Large intestine (tissue), 3 donors: ENCODE results near the gene BIN2. TPM values are rescaled to one million over a fixed set of nuclear protein-coding genes. Genes with fewer than 3 reads are reported as not detected.
"Not testable (repeated sequence)": the region's sequence is repeated elsewhere in the genome, so short reads cannot be mapped to it uniquely, and the experiment has no call there.

Source experiments
- DNase-seq, 2 donors: peaks; one replicate each; pipeline versions ENCODE4 v3.0.0 to v3.0.0-alpha.2; 2013
- H3K27ac ChIP-seq: one replicate; pipeline ENCODE4 v1.5.1; 2013; ENCODE audit warnings: low read length
- H3K27me3 ChIP-seq: 2 replicates; pipeline ENCODE4 v1.6.1; 2013; ENCODE audit warnings: low read length; ENCODE audit not compliant: control insufficient read depth, insufficient read depth
- H3K36me3 ChIP-seq: 2 replicates; pipeline ENCODE4 v1.6.1; 2013; ENCODE audit warnings: low read length; ENCODE audit not compliant: control insufficient read depth, insufficient read depth
- H3K4me1 ChIP-seq: one replicate; pipeline ENCODE4 v1.6.1; 2013; ENCODE audit warnings: low read length; ENCODE audit not compliant: control insufficient read depth, insufficient read depth
- H3K4me3 ChIP-seq: one replicate; pipeline ENCODE4 v1.5.1; 2013; ENCODE audit warnings: low read length
- H3K9me3 ChIP-seq: one replicate; pipeline ENCODE4 v1.6.1; 2013; ENCODE audit warnings: mild to moderate bottlenecking, low read depth, low read length, moderate library complexity; ENCODE audit not compliant: control insufficient read depth
- WGBS: methylation state at CpG from one replicate; pipeline ENCODE4 v1.1.5; 2013; ENCODE audit warnings: low lambda C conversion rate; ENCODE audit not compliant: insufficient coverage; 5-methylcytosine and 5-hydroxymethylcytosine counted together
- polyA plus RNA-seq: library from polyadenylated mRNA; unstranded; fragments of 120-200 nt; gene quantifications from one replicate; pipeline ENCODE4 v1.2.1, GENCODE V29; 2013

The BIN2 gene
- polyA plus RNA-seq, 1 donor, result 7.0 TPM

- DNase-seq, H3K27me3 ChIP-seq, H3K4me1 ChIP-seq, H3K9me3 ChIP-seq, H3K4me3 ChIP-seq, H3K27ac ChIP-seq, H3K36me3 ChIP-seq: not testable (repeated sequence)
- WGBS, result no CpG with 5 or more reads among the region's 1 CpG
These were observed 64.4 kb downstream of the BIN2 start for GRCh38 chr12:51259600-51259999.

GRCh38 chr12:51254536-51254935 is 69.4 kb downstream of the BIN2 start:
- Histone ChIP-seq H3K36me3 (peaks cover 8% of the 10 kb centered on the region), H3K27me3 (no peaks in the 10 kb centered on the region), H3K27ac (no peak overlapping the region), H3K4me3 (no peak overlapping the region), H3K4me1 (no peaks in the 10 kb centered on the region), H3K9me3 (no peaks in the 10 kb centered on the region)
- DNase-seq, result no peak
- 95% methylated on average over 2 of the region's 4 CpGs for WGBS

- DNase-seq, result no peak
- H3K9me3 ChIP-seq, result no peaks in the 10 kb centered on the region
- H3K27ac ChIP-seq, result no peak overlapping the region
- H3K4me1 ChIP-seq, result no peaks in the 10 kb centered on the region
- peaks cover 8% of the 10 kb centered on the region for H3K36me3 ChIP-seq
- H3K4me3 ChIP-seq, result no peak overlapping the region
- WGBS, result 100% methylated on average over 1 of the region's 1 CpG
- H3K27me3 ChIP-seq, result no peaks in the 10 kb centered on the region
These were observed 70.7 kb downstream of the BIN2 start for GRCh38 chr12:51253276-51253675.

GRCh38 chr12:51247523-51248206 is 76.3 kb downstream of the BIN2 start:
- H3K27me3 ChIP-seq, result no peaks in the 10 kb centered on the region
- WGBS, result no CpG with 5 or more reads among the region's 14 CpGs
- H3K4me1 ChIP-seq, result no peaks in the 10 kb centered on the region
- no peak overlapping the region for H3K4me3 ChIP-seq
- peaks cover 25% of the 10 kb centered on the region for H3K36me3 ChIP-seq
- no peaks in the 10 kb centered on the region for H3K9me3 ChIP-seq
- no peak overlapping the region for H3K27ac ChIP-seq
- DNase-seq, result no peak

GRCh38 chr12:51246254-51246853 is 77.6 kb downstream of the BIN2 start:
- no peaks in the 10 kb centered on the region for H3K9me3 ChIP-seq
- H3K27ac ChIP-seq, result no peak overlapping the region
- no peaks in the 10 kb centered on the region for H3K4me1 ChIP-seq
- 60% methylated on average over 1 of the region's 7 CpGs for WGBS
- no peaks in the 10 kb centered on the region for H3K27me3 ChIP-seq
- H3K36me3 ChIP-seq, result peaks cover 37% of the 10 kb centered on the region
- H3K4me3 ChIP-seq, result no peak overlapping the region
- peak; percentile 16 to 47 for DNase-seq

- H3K9me3 ChIP-seq, result no peaks in the 10 kb centered on the region
- no peaks in the 10 kb centered on the region for H3K4me1 ChIP-seq
- no peak overlapping the region for H3K27ac ChIP-seq
- H3K27me3 ChIP-seq, result no peaks in the 10 kb centered on the region
- 97% methylated on average over 4 of the region's 11 CpGs for WGBS
- DNase-seq, result no peak
- peaks cover 44% of the 10 kb centered on the region for H3K36me3 ChIP-seq
- no peak overlapping the region for H3K4me3 ChIP-seq
These were observed 78.3 kb downstream of the BIN2 start for GRCh38 chr12:51245476-51246253.

GRCh38 chr12:51244269-51244668 is 79.7 kb downstream of the BIN2 start:
- Histone ChIP-seq H3K27ac (no peak overlapping the region), H3K4me3 (no peak overlapping the region), H3K36me3 (peaks cover 47% of the 10 kb centered on the region), H3K9me3 (no peaks in the 10 kb centered on the region), H3K27me3 (no peaks in the 10 kb centered on the region), H3K4me1 (no peaks in the 10 kb centered on the region)
- no peak for DNase-seq
- WGBS, result no CpG with 5 or more reads among the region's 4 CpGs

GRCh38 chr12:51242876-51243275 is 81.1 kb downstream of the BIN2 start:
- H3K27ac ChIP-seq, result no peak overlapping the region

GRCh38 chr12:51242120-51242519 is 81.9 kb downstream of the BIN2 start:
- Histone ChIP-seq H3K36me3 (peaks cover 45% of the 10 kb centered on the region), H3K27ac (no peak overlapping the region), H3K4me1 (no peaks in the 10 kb centered on the region), H3K9me3 (no peaks in the 10 kb centered on the region), H3K4me3 (no peak overlapping the region), H3K27me3 (no peaks in the 10 kb centered on the region)
- no peak for DNase-seq
- WGBS, result 92% methylated on average over 2 of the region's 7 CpGs

More at GRCh38 chr12:51242876-51243275, 81.1 kb downstream of the BIN2 start:
- H3K27me3 ChIP-seq, result no peaks in the 10 kb centered on the region
- H3K4me1 ChIP-seq, result no peaks in the 10 kb centered on the region
- 100% methylated on average over 1 of the region's 7 CpGs for WGBS
- no peaks in the 10 kb centered on the region for H3K9me3 ChIP-seq
- H3K36me3 ChIP-seq, result peaks cover 45% of the 10 kb centered on the region
- no peak overlapping the region for H3K4me3 ChIP-seq
- no peak for DNase-seq

GRCh38 chr12:51240971-51241370 is 83.0 kb downstream of the BIN2 start:
- no peak for DNase-seq
- Histone ChIP-seq H3K4me1 (no peaks in the 10 kb centered on the region), H3K27ac (no peak overlapping the region), H3K36me3 (peaks cover 42% of the 10 kb centered on the region), H3K9me3 (no peaks in the 10 kb centered on the region), H3K4me3 (no peak overlapping the region), H3K27me3 (no peaks in the 10 kb centered on the region)
- WGBS, result no CpG with 5 or more reads among the region's 2 CpGs
